ENCODE data around the gene FAM234B. TPM values are rescaled to one million over a fixed set of nuclear protein-coding genes. Genes with fewer than 3 reads are reported as not detected.

The FAM234B gene
- total and polyA plus RNA-seq, 2 of the 8 experiments (the other 6 are each of a cell fraction or from before 2014, with no cell fraction given), result 12.5 to 29.1 TPM

- no peak overlapping the region for H3K4ac ChIP-seq (replicated peaks; ENCODE audit: insufficient read length, low read depth, low read length)
- no peak overlapping the region for H2AK5ac ChIP-seq (ENCODE audit: low read depth, low read length)
- no peaks in the 10 kb centered on the region for H4K20me1 ChIP-seq (replicated peaks in 1 of 2; ENCODE audit: control insufficient read depth in 1 of 2, insufficient read depth in 2 of 2, low read length in 2 of 2)
- ChIA-PET CTCF (ENCODE audit: partially characterized antibody) (interaction anchor here (1.3 kb wide), 1 partner anchor 51 kb away, joined by 3 read pairs; no protein-coding TSS in a partner anchor), POLR2A (ENCODE audit: partially characterized antibody) (no interaction called here)
- FAIRE-seq (no peak), DNase-seq (ENCODE audit: low read depth in 1 of 2, low spot score in 2 of 2) (no peak)
- no peak overlapping the region for H2BK12ac ChIP-seq (ENCODE audit: low read depth, low read length)
- 92% methylated on average over 3 of the region's 3 CpGs; no CpG with 5 or more reads in 1 of the 2 experiments for WGBS, 2 experiments (ENCODE audit: extremely low coverage in 1 of 2, insufficient coverage in 1 of 2, insufficient read length in 1 of 2, insufficient replicate concordance in 2 of 2, low coverage in 1 of 2, low lambda C conversion rate in 2 of 2, missing lambda C conversion rate in 1 of 2)
- H4K5ac ChIP-seq (ENCODE audit: insufficient read length, low read depth, low read length), result no peak overlapping the region
- H2BK5ac ChIP-seq (ENCODE audit: low read depth, low read length), result no peak overlapping the region
- H3K4me3 ChIP-seq (ENCODE audit: extremely low read depth in 1 of 4, insufficient read depth in 2 of 4, low read depth in 3 of 4, low read length in 4 of 4), result no peak overlapping the region
- no peak overlapping the region for H2BK20ac ChIP-seq (ENCODE audit: low read length)
- H3K9ac ChIP-seq (replicated peaks in 1 of 4; ENCODE audit: extremely low read depth in 1 of 4, low read depth in 3 of 4, low read length in 3 of 4), result no peak overlapping the region
- H3K23ac ChIP-seq (ENCODE audit: insufficient read length), result no peak overlapping the region
- no peaks in the 10 kb centered on the region; a peak in 1 of 7 replicates for H3K4me1 ChIP-seq (replicated peaks in 1 of 4; ENCODE audit: control insufficient read depth in 3 of 4, insufficient read depth in 4 of 4, low read length in 3 of 4)
- H3K56ac ChIP-seq (replicated peaks; ENCODE audit: insufficient read length, low read depth, low read length), result no peak overlapping the region
- H3K79me2 ChIP-seq (ENCODE audit: control insufficient read depth in 1 of 2, insufficient read depth in 2 of 2, low read length in 2 of 2), result no peaks in the 10 kb centered on the region
- H3K18ac ChIP-seq (ENCODE audit: extremely low read depth, low read length), result no peak overlapping the region
- H4K91ac ChIP-seq (replicated peaks; ENCODE audit: insufficient read length, low read length), result no peak overlapping the region
- no peak overlapping the region for H2BK15ac ChIP-seq (ENCODE audit: low read length)
- H3K36me3 ChIP-seq (ENCODE audit: control insufficient read depth in 2 of 4, insufficient read depth in 4 of 4, low read length in 3 of 4), result no peaks in the 10 kb centered on the region
- H3K27ac ChIP-seq (ENCODE audit: low read depth, low read length), result no peak overlapping the region
- no peak overlapping the region for H3K14ac ChIP-seq (ENCODE audit: insufficient read length)
- no peaks in the 10 kb centered on the region for H3K27me3 ChIP-seq (replicated peaks in 1 of 4; ENCODE audit: control insufficient read depth in 3 of 4, extremely low read depth in 1 of 4, insufficient read depth in 3 of 4, low read length in 3 of 4)
- no peak overlapping the region for H4K8ac ChIP-seq (ENCODE audit: extremely low read depth, insufficient read depth, low read length)
- no peak overlapping the region for H2AFZ ChIP-seq (ENCODE audit: low read length)
- H2BK120ac ChIP-seq (replicated peaks; ENCODE audit: low read depth, low read length), result no peak overlapping the region
- no peak overlapping the region for H3K4me2 ChIP-seq (ENCODE audit: insufficient read depth in 1 of 2, low read depth in 2 of 2, low read length in 2 of 2)
- H3K9me3 ChIP-seq (ENCODE audit: insufficient read depth in 2 of 2, low read depth in 1 of 2, low read length in 1 of 2), result no peaks in the 10 kb centered on the region
- H3K23me2 ChIP-seq (ENCODE audit: low read depth, low read length), result no peaks in the 10 kb centered on the region
- no peaks in the 10 kb centered on the region for H3K79me1 ChIP-seq (ENCODE audit: low read depth, low read length)
- TF ChIP-seq RXRA (IDR thresholded peaks at IDR 0.05; ENCODE audit: insufficient read depth, low read depth, low read length), result no peak
- TF ChIP-seq KDM1A (IDR thresholded peaks at IDR 0.05; ENCODE audit: borderline replicate concordance, low read length), result no peak
- TF ChIP-seq CBX8 (IDR thresholded peaks at IDR 0.05; ENCODE audit: borderline replicate concordance, low read depth, low read length), result no peak
- TF ChIP-seq MAX (IDR thresholded peaks at IDR 0.05), result no peak
- TF ChIP-seq CHD1 (IDR thresholded peaks at IDR 0.05; ENCODE audit: low read depth, low read length), result no peak
- TF ChIP-seq RNF2 (IDR thresholded peaks at IDR 0.05; ENCODE audit: borderline replicate concordance, low read depth, low read length, missing control alignments, poor library complexity, severe bottlenecking), result no peak
- TF ChIP-seq SP2 (IDR thresholded peaks at IDR 0.05; ENCODE audit: low read length), result no peak
- TF ChIP-seq SIX5 (IDR thresholded peaks at IDR 0.05; ENCODE audit: low read depth, low read length), result no peak
- no peak for TF ChIP-seq SP1 (IDR thresholded peaks at IDR 0.05; ENCODE audit: low read depth, low read length)
- TF ChIP-seq ASH2L (IDR thresholded peaks at IDR 0.05; ENCODE audit: low read length), result no peak
- TF ChIP-seq NANOG (IDR thresholded peaks at IDR 0.05; ENCODE audit: insufficient read depth, low read depth, low read length, poor library complexity, severe bottlenecking), result no peak
- TF ChIP-seq RFX5 (IDR thresholded peaks at IDR 0.05; ENCODE audit: borderline replicate concordance, low read depth, low read length), result no peak
- no peak for TF ChIP-seq NRF1 (IDR thresholded peaks at IDR 0.05; ENCODE audit: low read depth, low read length)
- no peak for TF ChIP-seq PHF8 (conservative IDR thresholded peaks at IDR 0.05; ENCODE audit: low read depth, low read length)
- TF ChIP-seq GTF2F1 (IDR thresholded peaks at IDR 0.05; ENCODE audit: borderline replicate concordance, low read depth, low read length), result no peak
Observed at GRCh38 chr12:13036881-13037280, 7.3 kb upstream of the FAM234B start.
